Spinal cord (tissue), 10 donors: ENCODE data around the gene TMEM119. TPM values are rescaled to one million over a fixed set of nuclear protein-coding genes. Genes with fewer than 3 reads are reported as not detected.

ENCODE experiments used
- DNase-seq, 6 donors: peaks; one replicate each; pipeline versions ENCODE4 v3.0.0 to v3.0.0-alpha.2; 2013 to 2015; ENCODE audit warnings: low spot score in 6 of 6, low read depth in 4 of 6
- H3K27ac ChIP-seq: one replicate; pipeline ENCODE4 v1.5.1; 2013; ENCODE audit warnings: low read depth, low read length, control low read depth
- H3K27me3 ChIP-seq: one replicate; pipeline ENCODE4 v1.6.1; 2013; ENCODE audit warnings: low read length; ENCODE audit not compliant: control insufficient read depth, insufficient read depth
- H3K36me3 ChIP-seq: one replicate; pipeline ENCODE4 v1.6.1; 2013; ENCODE audit warnings: low read length; ENCODE audit not compliant: control insufficient read depth, insufficient read depth
- H3K4me1 ChIP-seq: one replicate; pipeline ENCODE4 v1.6.1; 2013; ENCODE audit warnings: low read length; ENCODE audit not compliant: control insufficient read depth, insufficient read depth
- H3K4me3 ChIP-seq: one replicate; pipeline ENCODE4 v1.5.1; 2013; ENCODE audit warnings: low read depth, low read length, control low read depth
- H3K9me3 ChIP-seq: one replicate; pipeline ENCODE4 v1.6.1; 2013; ENCODE audit warnings: low read length; ENCODE audit not compliant: control insufficient read depth, insufficient read depth
- WGBS: methylation state at CpG from one replicate; pipeline ENCODE4 v1.1.5; 2013; ENCODE audit warnings: missing lambda C conversion rate; ENCODE audit not compliant: insufficient coverage; 5-methylcytosine and 5-hydroxymethylcytosine counted together
- polyA plus RNA-seq, 2 donors: library from polyadenylated mRNA; unstranded; fragments of 120-200 nt; gene quantifications; one replicate each; pipeline ENCODE4 v1.2.1, GENCODE V29; 2013; ENCODE audit not compliant: insufficient read length in 2 of 2
- total RNA-seq, 2 donors: library from RNA; depleted of rRNA in 1 of 2; stranded (reverse); fragments of 120-200 nt in 1 of 2; fragments of >200 nt in 1 of 2; gene quantifications; one replicate each; pipeline versions ENCODE4 v1.2.3 to v1.2.4, GENCODE V29; 2013 to 2014
- donor health status: healthy.

TMEM119 gene
- total and polyA plus RNA-seq, 4 donors: 10.8 to 14.9 (median 12.1) TPM

- 95% methylated on average over 7 of the region's 15 CpGs for WGBS
- DNase-seq: no peak
- H3K27me3 ChIP-seq: no peaks in the 10 kb centered on the region
Measured at GRCh38 chr12:108602976-108603704, 5.3 kb upstream of the TMEM119 start.

GRCh38 chr12:108602209-108602705 is 4.4 kb upstream of the TMEM119 start:
- no peak overlapping the region for H3K4me3 ChIP-seq
- no peaks in the 10 kb centered on the region for H3K27me3 ChIP-seq
- DNase-seq: no peak
- no peak overlapping the region for H3K27ac ChIP-seq
- 98% methylated on average over 7 of the region's 9 CpGs for WGBS
- no peaks in the 10 kb centered on the region for H3K9me3 ChIP-seq
- H3K36me3 ChIP-seq: no peaks in the 10 kb centered on the region
- peaks cover 9% of the 10 kb centered on the region for H3K4me1 ChIP-seq

More at GRCh38 chr12:108602976-108603704, 5.3 kb upstream of the TMEM119 start:
- Histone ChIP-seq H3K27ac (no peak overlapping the region), H3K9me3 (no peaks in the 10 kb centered on the region), H3K4me1 (peaks cover 8% of the 10 kb centered on the region), H3K4me3 (no peak overlapping the region), H3K36me3 (no peaks in the 10 kb centered on the region)

- Histone ChIP-seq H3K27me3 (no peaks in the 10 kb centered on the region), H3K27ac (no peak overlapping the region), H3K36me3 (no peaks in the 10 kb centered on the region), H3K4me3 (no peak overlapping the region), H3K4me1 (peaks cover 5% of the 10 kb centered on the region), H3K9me3 (no peaks in the 10 kb centered on the region)
- no peak for DNase-seq
- 50% methylated on average over 3 of the region's 4 CpGs for WGBS
Measured at GRCh38 chr12:108600702-108601007, 2.8 kb upstream of the TMEM119 start.

GRCh38 chr12:108599948-108600701 is 2.2 kb upstream of the TMEM119 start:
- Histone ChIP-seq H3K4me3 (no peak overlapping the region), H3K36me3 (no peaks in the 10 kb centered on the region), H3K27me3 (no peaks in the 10 kb centered on the region), H3K9me3 (no peaks in the 10 kb centered on the region), H3K27ac (no peak overlapping the region), H3K4me1 (peaks cover 5% of the 10 kb centered on the region)
- 73% methylated on average over 7 of the region's 10 CpGs for WGBS
- DNase-seq: no peak

GRCh38 chr12:108599541-108599940 is 1.7 kb upstream of the TMEM119 start:
- no peaks in the 10 kb centered on the region for H3K9me3 ChIP-seq
- 91% methylated on average over 4 of the region's 6 CpGs for WGBS
- H3K27ac ChIP-seq: no peak overlapping the region
- no peak for DNase-seq
- H3K4me1 ChIP-seq: peaks cover 5% of the 10 kb centered on the region
- no peak overlapping the region for H3K4me3 ChIP-seq
- no peaks in the 10 kb centered on the region for H3K36me3 ChIP-seq
- no peaks in the 10 kb centered on the region for H3K27me3 ChIP-seq

- no peak overlapping the region for H3K4me3 ChIP-seq
- no peak overlapping the region for H3K27ac ChIP-seq
- H3K9me3 ChIP-seq: no peaks in the 10 kb centered on the region
- 89% methylated on average over 11 of the region's 11 CpGs for WGBS
- DNase-seq: no peak
- H3K4me1 ChIP-seq: peaks cover 5% of the 10 kb centered on the region
- no peaks in the 10 kb centered on the region for H3K27me3 ChIP-seq
- no peaks in the 10 kb centered on the region for H3K36me3 ChIP-seq
Measured at GRCh38 chr12:108598553-108599250, 818 bp upstream of the TMEM119 start.

- no peaks in the 10 kb centered on the region for H3K36me3 ChIP-seq
- DNase-seq: no peak
- H3K27me3 ChIP-seq: no peaks in the 10 kb centered on the region
- peak overlapping the region; percentile 31 for H3K4me3 ChIP-seq
- H3K9me3 ChIP-seq: no peaks in the 10 kb centered on the region
- no peak overlapping the region for H3K27ac ChIP-seq
- WGBS: 67% methylated on average over 6 of the region's 10 CpGs
- H3K4me1 ChIP-seq: peaks cover 9% of the 10 kb centered on the region
Measured at GRCh38 chr12:108596854-108597558, 878 bp downstream of the TMEM119 start.

- H3K27ac ChIP-seq: no peak overlapping the region
- H3K4me3 ChIP-seq: peak overlapping the region; percentile 5
- peaks cover 9% of the 10 kb centered on the region for H3K4me1 ChIP-seq
Measured at GRCh38 chr12:108595711-108596647, 1.9 kb downstream of the TMEM119 start.

More at GRCh38 chr12:108595711-108596647, 1.9 kb downstream of the TMEM119 start:
- Histone ChIP-seq H3K36me3 (no peaks in the 10 kb centered on the region), H3K9me3 (no peaks in the 10 kb centered on the region), H3K27me3 (no peaks in the 10 kb centered on the region)
- no peak for DNase-seq
- 73% methylated on average over 16 of the region's 17 CpGs for WGBS
